Neural cell (in vitro differentiated cells): ENCODE results near the gene CASP2. TPM values are rescaled to one million over a fixed set of nuclear protein-coding genes. Genes with fewer than 3 reads are reported as not detected.

Experiments
- H2AFZ ChIP-seq: fragments of 200-600, 300-800 bp; sonication (generic), shearing (Covaris generic); 2 replicates; pipeline ENCODE4 v1.6.0; 2014; ENCODE audit warnings: low read depth, mild to moderate bottlenecking, antibody characterized with exemption, low read length, moderate library complexity
- H3F3A ChIP-seq: fragments of 200-600 bp; shearing (Covaris generic); 2 replicates; pipeline ENCODE4 v1.6.1; 2016; ENCODE audit warnings: mild to moderate bottlenecking, moderate library complexity, mixed read lengths, antibody characterized with exemption, low read length; ENCODE audit not compliant: insufficient read depth, poor library complexity, severe bottlenecking
- H3K27ac ChIP-seq: fragments of 200-600, 300-800 bp; sonication (generic), shearing (Covaris generic); 2 replicates; pipeline ENCODE4 v1.5.1; 2014; ENCODE audit warnings: mild to moderate bottlenecking, low read length, moderate library complexity
- H3K27me3 ChIP-seq: fragments of 300-800, 200-600 bp; sonication (generic), shearing (Covaris generic); 2 replicates; pipeline ENCODE4 v1.6.0; 2014; ENCODE audit warnings: mild to moderate bottlenecking, low read depth, low read length, moderate library complexity; ENCODE audit not compliant: insufficient read depth
- H3K36me3 ChIP-seq: fragments of 300-800, 200-600 bp; sonication (generic), shearing (Covaris generic); 2 replicates; pipeline ENCODE4 v1.5.1; 2014; ENCODE audit warnings: mild to moderate bottlenecking, antibody characterized with exemption, low read length, moderate library complexity; ENCODE audit not compliant: insufficient read depth
- H3K4me2 ChIP-seq: fragments of 300-800, 200-600 bp; sonication (generic), shearing (Covaris generic); 2 replicates; pipeline ENCODE4 v1.6.0; 2014; ENCODE audit warnings: mild to moderate bottlenecking, low read length
- H3K4me3 ChIP-seq: fragments of 300-800, 200-600 bp; sonication (generic), shearing (Covaris generic); 2 replicates; pipeline ENCODE4 v1.5.1; 2014; ENCODE audit warnings: mild to moderate bottlenecking, low read length, moderate library complexity
- H3K79me2 ChIP-seq: fragments of 200-600 bp; shearing (Covaris generic); replicated peaks from 2 replicates; pipeline ENCODE4 v1.6.0; 2014; ENCODE audit warnings: mild to moderate bottlenecking, low read length, moderate library complexity; ENCODE audit not compliant: insufficient read depth
- H3K9ac ChIP-seq: fragments of 300-800, 200-600 bp; sonication (generic), shearing (Covaris generic); 2 replicates; pipeline ENCODE4 v1.6.1; 2016; ENCODE audit warnings: mild to moderate bottlenecking, low read length, mixed read lengths
- H3K9me2 ChIP-seq: fragments of 200-600 bp; shearing (Covaris generic); 2 replicates; pipeline ENCODE4 v1.6.1; 2016; ENCODE audit warnings: mild to moderate bottlenecking, low read length, mixed read lengths; ENCODE audit not compliant: insufficient read depth
- H3K9me3 ChIP-seq: fragments of 200-600, 300-800 bp; sonication (generic), shearing (Covaris generic); 2 replicates; pipeline ENCODE4 v1.6.1; 2016; ENCODE audit warnings: mild to moderate bottlenecking, mixed run types, low read length, moderate library complexity, mixed read lengths
- H4K20me1 ChIP-seq: fragments of 200-600 bp; shearing (Covaris generic); 2 replicates; pipeline ENCODE4 v1.6.1; 2016; ENCODE audit warnings: mild to moderate bottlenecking, mixed run types; ENCODE audit not compliant: insufficient read depth
- CTCF ChIP-seq: fragments of 450-650 bp; IDR thresholded peaks from 2 replicates; pipeline ENCODE4 v1.5.1; 2014; ENCODE audit warnings: antibody characterized with exemption, mild to moderate bottlenecking, moderate library complexity; ENCODE audit not compliant: poor library complexity, severe bottlenecking
- EP300 ChIP-seq: fragments of 450-650 bp; conservative IDR thresholded peaks from 2 replicates; pipeline ENCODE4 v1.6.1; 2014; ENCODE audit warnings: antibody characterized with exemption, mild to moderate bottlenecking, moderate library complexity; ENCODE audit not compliant: poor library complexity, severe bottlenecking
- EZH2 ChIP-seq: fragments of 200-600, 300-800 bp; shearing (Covaris generic), sonication (generic); IDR thresholded peaks from 2 replicates; pipeline ENCODE4 v1.6.1; 2014; ENCODE audit warnings: antibody characterized with exemption, low read length, borderline replicate concordance, mild to moderate bottlenecking; ENCODE audit not compliant: insufficient read depth, poor library complexity, severe bottlenecking
- MXI1 ChIP-seq: fragments of 450-650 bp; conservative IDR thresholded peaks from 2 replicates; pipeline ENCODE4 v1.6.1; 2014; ENCODE audit warnings: antibody characterized with exemption, mild to moderate bottlenecking; ENCODE audit not compliant: poor library complexity, severe bottlenecking
- POLR2AphosphoS5 ChIP-seq: IDR thresholded peaks from 2 replicates; pipeline ENCODE4 v1.6.1; 2012
- RAD21 ChIP-seq: fragments of 450-650 bp; conservative IDR thresholded peaks from 2 replicates; pipeline ENCODE4 v1.6.1; 2014; ENCODE audit warnings: antibody characterized with exemption, mild to moderate bottlenecking, moderate library complexity
- REST ChIP-seq: IDR thresholded peaks from 2 replicates; pipeline ENCODE4 v1.6.1; 2012; ENCODE audit warnings: borderline replicate concordance
- SMC3 ChIP-seq: fragments of 450-650 bp; conservative IDR thresholded peaks from 2 replicates; pipeline ENCODE4 v1.6.1; 2014; ENCODE audit warnings: antibody characterized with exemption, mild to moderate bottlenecking, moderate library complexity; ENCODE audit not compliant: poor library complexity
- TAF1 ChIP-seq: IDR thresholded peaks from 2 replicates; pipeline ENCODE4 v1.6.1; 2012; ENCODE audit warnings: low read depth
- polyA plus RNA-seq: library from polyadenylated mRNA; depleted of rRNA; stranded (reverse); fragments of >200 nt; gene quantifications from 2 replicates; pipeline ENCODE4 v1.2.3, GENCODE V29; 2014

Gene CASP2
- polyA plus RNA-seq, 1 donor from 2014 or later = 9.0 TPM

GRCh38 chr7:143327903-143328302 lies 39.8 kb downstream of the CASP2 start:
- Histone ChIP-seq H3K27ac (no peak overlapping the region), H3K36me3 (no peaks in the 10 kb centered on the region), H2AFZ (no peak overlapping the region), H3K27me3 (no peaks in the 10 kb centered on the region), H4K20me1 (no peaks in the 10 kb centered on the region), H3K4me3 (no peak overlapping the region), H3K9ac (no peak overlapping the region), H3F3A (no peaks in the 10 kb centered on the region), H3K9me2 (no peaks in the 10 kb centered on the region), H3K4me2 (no peak overlapping the region), H3K9me3 (no peaks in the 10 kb centered on the region), H3K79me2 (no peaks in the 10 kb centered on the region)
- TF ChIP-seq POLR2AphosphoS5 = no peak
- TF ChIP-seq REST = no peak
- TF ChIP-seq EZH2 = no peak
- TF ChIP-seq RAD21 = no peak
- TF ChIP-seq MXI1 = no peak
- no peak for TF ChIP-seq TAF1
- no peak for TF ChIP-seq EP300
- no peak for TF ChIP-seq CTCF
- no peak for TF ChIP-seq SMC3

- Histone ChIP-seq H3K4me3 (no peak overlapping the region), H3K9me3 (no peaks in the 10 kb centered on the region), H3K27ac (no peak overlapping the region), H3K9me2 (no peaks in the 10 kb centered on the region), H3K36me3 (no peaks in the 10 kb centered on the region), H4K20me1 (no peaks in the 10 kb centered on the region), H3K79me2 (no peaks in the 10 kb centered on the region), H3F3A (no peaks in the 10 kb centered on the region), H3K27me3 (no peaks in the 10 kb centered on the region), H3K4me2 (no peak overlapping the region), H2AFZ (no peak overlapping the region), H3K9ac (no peak overlapping the region)
- TF ChIP-seq TAF1 = no peak
- no peak for TF ChIP-seq CTCF
- TF ChIP-seq EP300 = no peak
- TF ChIP-seq REST = no peak
- TF ChIP-seq EZH2 = no peak
- TF ChIP-seq POLR2AphosphoS5 = no peak
- no peak for TF ChIP-seq SMC3
- no peak for TF ChIP-seq MXI1
- no peak for TF ChIP-seq RAD21
Observed at GRCh38 chr7:143329471-143330170, 41.5 kb downstream of the CASP2 start.
